ENCODE measurements around the gene PLPPR1. TPM values are rescaled to one million over a fixed set of nuclear protein-coding genes. Genes with fewer than 3 reads are reported as not detected.
A peak's percentile ranks its signal among the peaks of the same experiment; 100 is the strongest.

PLPPR1 gene
- polyA plus RNA-seq (2013) = 0.03 and 0.04 TPM in 2 replicates

DNA sequence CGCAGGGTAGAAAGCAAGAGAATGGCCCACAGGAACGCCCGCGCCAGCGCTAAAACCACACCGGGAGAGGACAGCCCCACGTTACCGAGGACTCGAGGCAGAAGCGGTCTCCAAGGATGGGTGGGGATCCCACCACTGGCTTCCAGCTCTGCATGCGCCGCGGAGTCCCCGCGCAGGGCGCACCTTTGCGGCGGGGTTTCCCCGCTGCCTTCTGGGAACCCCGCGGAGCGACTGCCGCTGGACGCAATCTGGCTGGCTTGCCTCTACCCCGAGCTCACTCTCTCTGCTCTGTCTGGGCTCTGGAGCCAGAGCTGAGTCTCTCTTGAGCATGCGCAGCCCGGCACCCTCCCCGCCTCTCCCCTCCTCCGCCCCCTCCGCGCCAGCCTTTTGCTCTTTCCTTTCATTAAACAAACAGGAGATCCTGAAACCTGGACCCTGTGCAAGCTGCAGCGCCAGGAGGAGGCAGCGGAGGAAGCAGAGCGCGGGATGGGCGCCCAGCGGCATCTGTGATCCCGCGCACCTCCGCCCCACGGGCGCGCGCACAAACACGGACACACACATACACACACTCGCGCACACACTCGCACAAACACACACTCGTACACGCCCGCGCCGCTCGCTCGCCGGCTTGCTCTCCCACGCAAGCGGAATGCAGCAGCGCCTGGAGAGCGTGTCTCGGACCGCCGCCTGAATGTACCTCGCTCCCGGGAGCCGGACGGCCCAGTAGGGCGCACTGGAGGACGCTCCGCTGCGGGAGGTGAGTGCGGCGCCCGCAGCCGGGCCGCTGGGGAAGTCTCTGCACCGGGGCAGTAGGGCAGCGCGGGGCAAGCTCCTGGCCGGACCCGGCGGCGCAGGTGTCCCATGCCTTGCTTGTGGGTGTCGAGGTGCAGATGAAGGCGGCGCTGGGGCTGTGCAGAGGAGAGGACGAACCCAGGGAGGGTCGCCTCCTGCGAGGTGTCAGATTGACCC, at the start of gene PLPPR1:
Gene PLPPR1, plus strand, starts transcription at position 382 of the 969 bp plus-strand sequence.
- no CpG with 5 or more reads among the region's 89 CpGs for WGBS (ENCODE audit: extremely low coverage, insufficient coverage, insufficient read length)
- Histone ChIP-seq H4K12ac (ENCODE audit: low read depth, low read length) (no peak within 1 kb of the TSS), H3K4me1 (ENCODE audit: control insufficient read depth in 1 of 2, insufficient read depth in 2 of 2, low read length in 2 of 2) (peaks cover 5 to 12% of the 10 kb centered on the region in 2 experiments), H2BK120ac (ENCODE audit: insufficient read depth, low read length, poor library complexity) (no peak within 1 kb of the TSS), H3K18ac (ENCODE audit: low read length) (no peak within 1 kb of the TSS), H3K23ac (ENCODE audit: low read length) (peak within 1 kb of the TSS; percentile 63), H3K4me2 (ENCODE audit: low read length) (peak within 1 kb of the TSS; percentile 95), H3K27me3 (ENCODE audit: insufficient read depth, low read length) (peaks cover 21% of the 10 kb centered on the region), H3K14ac (ENCODE audit: low read length) (no peak within 1 kb of the TSS), H3K4me3 (ENCODE audit: low read depth, low read length) (peak within 1 kb of the TSS; percentile 77), H4K91ac (ENCODE audit: low read depth, low read length) (peak within 1 kb of the TSS; percentile 45), H3K27ac (ENCODE audit: low read depth, low read length) (no peak within 1 kb of the TSS), H3K79me2 (ENCODE audit: control insufficient read depth, insufficient read depth, low read length, poor library complexity) (no peaks in the 10 kb centered on the region), H3K79me1 (ENCODE audit: low read length) (no peaks in the 10 kb centered on the region), H2AK5ac (ENCODE audit: low read length) (no peak within 1 kb of the TSS), H3K36me3 (ENCODE audit: control insufficient read depth in 1 of 2, insufficient read depth in 2 of 2, low read length in 2 of 2) (no peaks in the 10 kb centered on the region), H2BK5ac (ENCODE audit: low read depth, low read length, poor library complexity) (no peak within 1 kb of the TSS), H3K4ac (ENCODE audit: low read depth, low read length) (no peak within 1 kb of the TSS), H2AFZ (ENCODE audit: insufficient read depth, low read length, poor library complexity) (peak within 1 kb of the TSS; percentile 61), H3K9me3 (ENCODE audit: insufficient read depth, low read depth, low read length) (no peaks in the 10 kb centered on the region), H2BK12ac (ENCODE audit: low read length) (no peak within 1 kb of the TSS), H3K9ac (ENCODE audit: low read length) (no peak within 1 kb of the TSS), H4K8ac (ENCODE audit: low read depth, low read length) (no peak within 1 kb of the TSS)
- DNase-seq = peak; percentile 7 to 27

DNA sequence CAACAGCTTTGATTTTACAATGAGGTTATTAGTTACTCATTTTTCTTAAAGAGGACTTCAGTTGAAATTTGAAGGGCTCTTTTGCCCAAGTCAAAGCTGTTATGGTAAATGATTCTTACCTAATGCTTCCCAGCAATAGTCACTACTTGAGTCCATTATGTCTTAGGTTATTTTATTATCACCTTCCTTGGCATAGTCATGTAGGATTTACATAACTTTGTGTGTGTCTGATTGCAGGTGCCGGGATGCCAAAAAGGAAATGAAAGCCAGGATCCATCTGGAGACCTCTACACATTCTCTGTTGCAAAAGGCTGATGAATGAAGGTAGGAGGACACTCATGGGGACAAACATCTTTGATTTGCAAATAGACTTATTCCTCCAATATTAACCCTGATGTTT, 38.8 kb upstream of the PLPPR1 start:
- H3K23ac ChIP-seq (ENCODE audit: low read length) = no peak overlapping the region
- H3K14ac ChIP-seq (ENCODE audit: low read length) = no peak overlapping the region

GRCh38 chr9:100990605-100991381, 37.7 kb upstream of the PLPPR1 start:
- H4K91ac ChIP-seq (ENCODE audit: low read depth, low read length) = no peak overlapping the region
- peaks cover 3% of the 10 kb centered on the region for H3K9me3 ChIP-seq (ENCODE audit: insufficient read depth, low read depth, low read length)
- no peak overlapping the region for H2BK12ac ChIP-seq (ENCODE audit: low read length)
- no peak overlapping the region for H4K12ac ChIP-seq (ENCODE audit: low read depth, low read length)
- no peak overlapping the region for H2BK120ac ChIP-seq (ENCODE audit: insufficient read depth, low read length, poor library complexity)
- no peak overlapping the region for H3K4ac ChIP-seq (ENCODE audit: low read depth, low read length)
- H3K18ac ChIP-seq (ENCODE audit: low read length) = no peak overlapping the region
- no peaks in the 10 kb centered on the region for H3K79me1 ChIP-seq (ENCODE audit: low read length)
- no peak overlapping the region for H2BK5ac ChIP-seq (ENCODE audit: low read depth, low read length, poor library complexity)
- H3K14ac ChIP-seq (ENCODE audit: low read length) = no peak overlapping the region
- no peak overlapping the region for H3K4me3 ChIP-seq (ENCODE audit: low read depth, low read length)
- H3K4me2 ChIP-seq (ENCODE audit: low read length) = no peak overlapping the region
- no peaks in the 10 kb centered on the region for H3K36me3 ChIP-seq (ENCODE audit: control insufficient read depth in 1 of 2, insufficient read depth in 2 of 2, low read length in 2 of 2)
- H3K27me3 ChIP-seq (ENCODE audit: insufficient read depth, low read length) = no peaks in the 10 kb centered on the region
- H3K4me1 ChIP-seq (ENCODE audit: control insufficient read depth in 1 of 2, insufficient read depth in 2 of 2, low read length in 2 of 2) = no peaks in the 10 kb centered on the region
- no peak overlapping the region for H4K8ac ChIP-seq (ENCODE audit: low read depth, low read length)
- no peak for DNase-seq
- H3K27ac ChIP-seq (ENCODE audit: low read depth, low read length) = no peak overlapping the region
- H3K9ac ChIP-seq (ENCODE audit: low read length) = no peak overlapping the region
- no peak overlapping the region for H3K23ac ChIP-seq (ENCODE audit: low read length)
- H2AFZ ChIP-seq (ENCODE audit: insufficient read depth, low read length, poor library complexity) = no peak overlapping the region
- H2AK5ac ChIP-seq (ENCODE audit: low read length) = no peak overlapping the region
- WGBS (ENCODE audit: extremely low coverage, insufficient coverage, insufficient read length) = no CpG with 5 or more reads among the region's 1 CpG
- no peaks in the 10 kb centered on the region for H3K79me2 ChIP-seq (ENCODE audit: control insufficient read depth, insufficient read depth, low read length, poor library complexity)

More for the DNA sequence above, 38.8 kb upstream of the PLPPR1 start:
- H3K4me2 ChIP-seq (ENCODE audit: low read length) = no peak overlapping the region
- H2BK120ac ChIP-seq (ENCODE audit: insufficient read depth, low read length, poor library complexity) = no peak overlapping the region
- H2AFZ ChIP-seq (ENCODE audit: insufficient read depth, low read length, poor library complexity) = no peak overlapping the region
- DNase-seq = no peak
- no peak overlapping the region for H4K91ac ChIP-seq (ENCODE audit: low read depth, low read length)
- no peaks in the 10 kb centered on the region for H3K27me3 ChIP-seq (ENCODE audit: insufficient read depth, low read length)
- no peak overlapping the region for H4K8ac ChIP-seq (ENCODE audit: low read depth, low read length)
- H3K79me1 ChIP-seq (ENCODE audit: low read length) = no peaks in the 10 kb centered on the region
- H3K36me3 ChIP-seq (ENCODE audit: control insufficient read depth in 1 of 2, insufficient read depth in 2 of 2, low read length in 2 of 2) = no peaks in the 10 kb centered on the region
- H2AK5ac ChIP-seq (ENCODE audit: low read length) = no peak overlapping the region
- no peak overlapping the region for H3K18ac ChIP-seq (ENCODE audit: low read length)
- H3K4me1 ChIP-seq (ENCODE audit: control insufficient read depth in 1 of 2, insufficient read depth in 2 of 2, low read length in 2 of 2) = no peaks in the 10 kb centered on the region
- no peak overlapping the region for H3K4me3 ChIP-seq (ENCODE audit: low read depth, low read length)
- no peak overlapping the region for H3K27ac ChIP-seq (ENCODE audit: low read depth, low read length)
- no peak overlapping the region for H2BK12ac ChIP-seq (ENCODE audit: low read length)
- H3K9ac ChIP-seq (ENCODE audit: low read length) = no peak overlapping the region
- peaks cover 3% of the 10 kb centered on the region for H3K9me3 ChIP-seq (ENCODE audit: insufficient read depth, low read depth, low read length)
- H3K79me2 ChIP-seq (ENCODE audit: control insufficient read depth, insufficient read depth, low read length, poor library complexity) = no peaks in the 10 kb centered on the region
- H4K12ac ChIP-seq (ENCODE audit: low read depth, low read length) = no peak overlapping the region
- no CpG with 5 or more reads among the region's 1 CpG for WGBS (ENCODE audit: extremely low coverage, insufficient coverage, insufficient read length)
- no peak overlapping the region for H3K4ac ChIP-seq (ENCODE audit: low read depth, low read length)
- no peak overlapping the region for H2BK5ac ChIP-seq (ENCODE audit: low read depth, low read length, poor library complexity)

DNA sequence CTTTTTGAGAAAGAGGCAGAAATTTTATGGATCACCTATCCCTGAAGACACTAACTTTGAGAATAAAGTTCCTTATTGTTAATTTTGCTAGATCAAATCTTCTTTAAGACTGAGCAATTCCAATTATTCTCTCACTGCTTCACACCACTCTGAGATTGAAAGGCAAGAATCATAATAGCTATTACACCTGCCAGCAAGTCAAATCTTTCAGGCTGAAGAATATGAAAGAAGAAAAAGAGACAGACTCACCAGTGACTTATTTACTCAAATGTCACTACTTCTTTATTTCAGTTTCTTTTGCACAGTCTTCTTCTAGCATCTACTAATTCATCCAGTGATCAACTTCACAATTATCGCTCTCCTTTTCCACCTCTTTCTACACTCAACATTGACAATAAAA, 35.9 kb upstream of the PLPPR1 start:
- WGBS (ENCODE audit: extremely low coverage, insufficient coverage, insufficient read length) = 100% methylated on average over 1 of the region's 1 CpG
- Histone ChIP-seq H3K18ac (ENCODE audit: low read length) (no peak overlapping the region), H3K79me1 (ENCODE audit: low read length) (no peaks in the 10 kb centered on the region)

More for the DNA sequence above, 35.9 kb upstream of the PLPPR1 start:
- no peak overlapping the region for H2BK12ac ChIP-seq (ENCODE audit: low read length)
- H3K4ac ChIP-seq (ENCODE audit: low read depth, low read length) = no peak overlapping the region
- no peak overlapping the region for H3K4me3 ChIP-seq (ENCODE audit: low read depth, low read length)
- H2BK5ac ChIP-seq (ENCODE audit: low read depth, low read length, poor library complexity) = no peak overlapping the region
- H3K36me3 ChIP-seq (ENCODE audit: control insufficient read depth in 1 of 2, insufficient read depth in 2 of 2, low read length in 2 of 2) = no peaks in the 10 kb centered on the region
- no peak overlapping the region for H4K12ac ChIP-seq (ENCODE audit: low read depth, low read length)
- peaks cover 3% of the 10 kb centered on the region for H3K9me3 ChIP-seq (ENCODE audit: insufficient read depth, low read depth, low read length)
- no peak for DNase-seq
- no peaks in the 10 kb centered on the region for H3K27me3 ChIP-seq (ENCODE audit: insufficient read depth, low read length)
- H3K4me1 ChIP-seq (ENCODE audit: control insufficient read depth in 1 of 2, insufficient read depth in 2 of 2, low read length in 2 of 2) = no peaks in the 10 kb centered on the region
- H3K4me2 ChIP-seq (ENCODE audit: low read length) = no peak overlapping the region
- H3K14ac ChIP-seq (ENCODE audit: low read length) = no peak overlapping the region
- no peak overlapping the region for H2AFZ ChIP-seq (ENCODE audit: insufficient read depth, low read length, poor library complexity)
- H4K91ac ChIP-seq (ENCODE audit: low read depth, low read length) = no peak overlapping the region
- H2BK120ac ChIP-seq (ENCODE audit: insufficient read depth, low read length, poor library complexity) = no peak overlapping the region
- no peak overlapping the region for H3K9ac ChIP-seq (ENCODE audit: low read length)
- H3K79me2 ChIP-seq (ENCODE audit: control insufficient read depth, insufficient read depth, low read length, poor library complexity) = no peaks in the 10 kb centered on the region
- no peak overlapping the region for H3K27ac ChIP-seq (ENCODE audit: low read depth, low read length)
- H4K8ac ChIP-seq (ENCODE audit: low read depth, low read length) = no peak overlapping the region
- no peak overlapping the region for H3K23ac ChIP-seq (ENCODE audit: low read length)
- H2AK5ac ChIP-seq (ENCODE audit: low read length) = no peak overlapping the region
